ENCODE data around the gene MB21D2.

DNA sequence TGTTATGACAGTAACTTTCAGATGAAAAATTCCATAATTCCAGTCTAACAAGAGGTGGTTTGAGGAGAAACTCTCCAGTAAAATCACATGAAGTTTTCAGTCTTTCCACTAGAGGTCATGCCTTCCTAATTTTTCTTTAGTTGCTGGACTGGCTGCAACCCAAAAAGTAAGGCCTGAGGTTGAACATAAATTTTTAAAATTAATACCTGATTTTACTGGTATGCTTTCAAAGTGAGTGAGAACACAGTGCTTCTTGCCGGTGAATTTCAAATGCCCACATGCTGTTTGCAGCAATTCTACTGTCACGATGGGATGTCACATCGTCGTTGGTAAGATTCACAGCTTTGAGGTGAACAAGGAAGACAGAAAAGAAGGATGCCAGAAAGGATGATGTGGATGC lies 101.3 kb downstream of the MB21D2 start:
- no peak for TF ChIP-seq YY1 (IDR thresholded peaks at IDR 0.05; ENCODE audit: low read depth)
- no peak for TF ChIP-seq EP300 (IDR thresholded peaks at IDR 0.05; ENCODE audit: borderline replicate concordance)
- no peak for TF ChIP-seq TCF12 (IDR thresholded peaks at IDR 0.05; ENCODE audit: low read depth)
- no peak for TF ChIP-seq FOXM1 (IDR thresholded peaks at IDR 0.05; ENCODE audit: borderline replicate concordance, low read depth)
- TF ChIP-seq, protein P1, sequence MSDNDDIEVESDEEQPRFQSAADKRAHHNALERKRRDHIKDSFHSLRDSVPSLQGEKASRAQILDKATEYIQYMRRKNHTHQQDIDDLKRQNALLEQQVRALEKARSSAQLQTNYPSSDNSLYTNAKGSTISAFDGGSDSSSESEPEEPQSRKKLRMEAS (IDR thresholded peaks at IDR 0.05) = no peak
- no peak for TF ChIP-seq TAF1 (IDR thresholded peaks at IDR 0.05; ENCODE audit: low read depth)
